Measurements from ENCODE around the gene POP4.

POP4 gene

DNA sequence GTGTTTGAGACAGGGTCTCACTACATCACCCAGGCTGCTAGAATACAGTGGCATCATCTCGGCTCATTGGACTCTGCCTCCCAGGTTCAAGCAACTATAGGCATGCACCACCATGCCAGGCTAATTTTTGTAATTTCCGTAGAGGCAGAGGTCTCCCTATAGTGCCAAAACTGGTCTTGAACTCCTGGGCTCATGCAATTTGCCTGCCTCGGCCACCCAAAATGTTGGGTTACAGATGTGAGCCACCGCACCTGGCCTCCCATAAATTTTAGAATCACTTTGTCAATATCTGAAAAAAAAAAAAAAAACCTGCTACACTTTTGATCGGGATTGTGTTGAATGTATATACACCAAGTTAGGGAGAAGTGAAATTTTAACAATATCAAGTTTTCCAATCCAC is 47.3 kb downstream of the POP4 start:
- intact Hi-C loops (cut with DNase I): no loop called here
- peak in 1 of 10 donors; percentile 8 for DNase-seq

- intact Hi-C loops (cut with DNase I): no loop called here
- peak in 1 of 10 donors; percentile 77 for DNase-seq
Observed at GRCh38 chr19:29655648-29656335, 49.7 kb downstream of the POP4 start.

DNA sequence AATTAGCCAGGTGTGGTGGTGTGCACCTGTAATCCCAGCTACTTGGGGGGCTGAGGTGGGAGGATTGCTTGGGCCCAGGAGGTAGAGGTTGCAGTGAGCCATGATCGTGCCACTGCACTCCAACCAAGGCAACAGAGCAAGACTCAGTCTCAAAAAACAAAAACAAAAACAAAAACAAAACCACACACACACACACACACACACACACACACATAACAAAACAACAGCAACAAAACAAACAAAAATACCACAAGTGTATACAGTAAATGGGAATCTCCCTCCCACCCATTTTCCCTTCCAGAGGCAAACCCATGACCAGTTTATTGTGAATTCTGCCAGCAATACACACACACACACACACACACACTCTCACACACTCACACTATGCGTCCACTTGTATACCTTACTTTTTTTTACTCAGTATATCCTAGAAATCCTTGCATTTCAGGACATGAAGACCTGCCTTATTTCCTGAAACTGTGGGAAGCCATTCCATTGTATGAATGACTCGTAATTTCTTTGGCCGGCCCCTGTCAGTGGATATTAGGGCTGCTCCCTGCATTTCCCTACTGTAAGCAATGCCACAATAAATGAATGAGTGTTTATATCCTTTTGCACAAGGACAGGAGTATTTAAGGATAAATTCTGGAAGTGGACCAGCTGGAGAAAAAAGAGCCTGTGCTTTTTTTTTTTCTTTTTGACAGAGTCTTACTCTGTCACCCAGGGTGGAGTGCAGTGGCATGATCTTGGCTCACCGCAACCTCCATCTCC is 52.3 kb downstream of the POP4 start:
- intact Hi-C loops (cut with DNase I): no loop called here
- DNase-seq: no peak

GRCh38 chr19:29660835-29661234 is 54.8 kb downstream of the POP4 start:
- peak in 1 of 10 donors; percentile 2 for DNase-seq
- intact Hi-C loops (cut with DNase I): loop anchor here (5.0 kb wide), 1 partner anchor 49 kb away; no protein-coding TSS in a partner anchor

DNA sequence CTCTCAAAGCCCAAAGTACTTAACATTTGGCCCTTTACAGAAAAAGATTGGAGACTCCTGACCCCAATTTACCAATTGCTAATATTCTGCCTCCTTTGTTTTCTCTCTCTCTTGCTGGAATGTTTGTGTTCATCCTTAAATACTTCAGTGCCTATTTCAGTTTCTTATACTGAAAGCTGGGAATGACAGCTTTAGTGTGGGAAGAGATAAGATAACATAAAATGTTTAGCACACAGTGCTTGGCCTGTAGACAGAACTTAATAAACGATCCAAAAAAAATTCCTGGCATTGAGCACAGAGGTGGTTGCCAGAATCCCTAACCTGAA is 56.2 kb downstream of the POP4 start:
- intact Hi-C loops (cut with DNase I): loop anchor here (5.0 kb wide), 1 partner anchor 50 kb away; no protein-coding TSS in a partner anchor
- DNase-seq: no peak

DNA sequence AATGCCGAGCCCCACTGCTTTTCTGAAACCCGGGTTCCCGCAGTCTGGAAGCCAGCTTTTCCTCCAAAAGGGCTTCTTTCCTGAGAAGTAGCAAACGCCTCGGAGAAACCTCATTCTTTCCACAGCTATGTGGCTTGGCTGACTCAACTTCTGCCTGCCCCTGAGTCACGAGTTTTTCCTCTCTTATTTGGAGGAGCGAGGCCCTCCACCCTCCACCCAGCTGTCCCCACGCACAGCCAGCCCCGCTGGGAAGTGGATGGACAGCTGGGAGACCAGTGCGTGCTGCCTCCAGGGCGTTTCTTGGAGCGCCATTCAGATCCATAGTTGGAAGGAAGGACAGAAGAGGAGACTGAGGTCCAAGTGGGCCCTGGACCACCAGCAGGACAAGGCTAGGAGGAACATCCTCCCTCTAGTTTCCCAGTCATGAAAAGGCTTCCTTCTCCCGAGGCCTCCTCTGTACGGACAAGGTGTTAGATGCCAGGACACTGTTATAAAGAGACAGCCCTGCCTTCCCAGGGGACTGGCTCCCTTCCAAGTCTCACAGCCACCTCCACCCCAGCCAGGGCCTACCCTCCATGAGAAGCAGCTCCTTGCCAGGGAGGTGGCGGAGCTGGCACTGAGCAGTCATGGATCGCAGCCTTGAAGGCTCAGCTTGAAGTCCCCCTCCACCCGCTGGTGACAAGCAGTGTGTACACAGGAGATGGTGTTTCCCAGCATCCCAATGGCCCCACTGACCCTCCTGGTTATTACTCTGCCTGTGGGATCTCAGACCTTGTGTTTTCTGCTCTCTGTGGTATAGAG is 56.7 kb downstream of the POP4 start:
- intact Hi-C loops (cut with DNase I): loop anchor here (5.0 kb wide), 1 partner anchor 51 kb away; no protein-coding TSS in a partner anchor
- peak in 2 of 10 donors; percentile 87 to 91 for DNase-seq

GRCh38 chr19:29663861-29664752 is 58.0 kb downstream of the POP4 start:
- intact Hi-C loops (cut with DNase I): loop anchor here (2.0 to 5.0 kb wide), 2 partner anchors 52 to 53 kb away; no protein-coding TSS in a partner anchor
- no peak for DNase-seq

GRCh38 chr19:29664753-29665214 is 58.7 kb downstream of the POP4 start:
- intact Hi-C loops (cut with DNase I): loop anchor here (2.0 to 5.0 kb wide), 2 partner anchors 52 kb away; no protein-coding TSS in a partner anchor

GRCh38 chr19:29665215-29665825 is 59.2 kb downstream of the POP4 start, which contains the start of gene PLEKHF1:
Gene PLEKHF1 (plus strand): TSS chr19:29665461. CDS start chr19:29673840, 8,379 bp downstream.
- peak; percentile 85 to 99 (median 90) for DNase-seq
- intact Hi-C loops (cut with DNase I): loop anchor here (2.0 kb wide), 1 partner anchor 51 kb away; no protein-coding TSS in a partner anchor

More at GRCh38 chr19:29664753-29665214, 58.7 kb downstream of the POP4 start:
- no peak for DNase-seq

DNA sequence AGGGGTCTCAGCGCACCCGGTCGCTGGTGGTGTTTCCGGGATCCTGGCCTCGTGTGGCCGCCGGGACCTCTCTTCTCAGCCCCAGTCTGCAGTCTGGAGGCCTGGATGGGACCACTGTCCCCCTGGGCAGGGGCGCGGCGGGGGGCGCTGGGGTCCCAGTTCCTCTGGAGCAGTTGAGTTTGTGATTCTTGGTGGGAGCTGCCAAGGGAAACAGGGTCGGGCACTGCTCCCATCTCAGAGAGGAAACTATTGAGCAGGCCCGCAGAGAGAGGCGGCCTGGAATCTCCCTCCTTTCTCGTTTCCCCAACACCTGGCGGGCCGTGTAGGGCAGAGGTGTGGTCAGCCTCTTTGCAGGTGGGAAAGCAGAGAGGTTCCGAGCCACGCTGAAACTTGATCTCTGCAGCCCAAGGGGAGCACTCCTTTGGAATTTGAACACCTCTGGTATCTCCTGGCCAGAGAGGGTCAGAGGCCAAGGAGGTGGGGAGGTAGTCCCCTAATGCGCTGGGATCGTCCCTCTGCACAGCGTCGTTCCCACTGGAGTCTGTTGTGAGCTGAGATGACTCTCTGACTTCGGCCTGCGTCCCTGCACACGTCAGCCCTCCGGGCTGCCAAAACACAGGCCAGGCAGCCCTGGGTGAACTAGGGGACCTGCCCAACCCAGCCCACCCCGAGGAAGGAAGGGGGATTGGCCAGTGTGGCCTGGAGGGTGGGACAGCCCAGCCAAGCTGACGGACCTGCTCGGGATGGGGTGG is 59.9 kb downstream of the POP4 start:
- intact Hi-C loops (cut with DNase I): loop anchor here (2.0 kb wide), 1 partner anchor 51 kb away; no protein-coding TSS in a partner anchor
- peak in 2 of 10 donors; percentile 59 to 80 for DNase-seq
